GM18520 (cell line): ENCODE measurements around the gene GJA1.
"Not testable (repeated sequence)": the region's sequence is repeated elsewhere in the genome, so short reads cannot be mapped to it uniquely, and the experiment has no call there.

Experiments
- ATAC-seq: cut with Tn5 transposase; IDR thresholded peaks from one replicate; pipeline ENCODE4 v1.9.1; 2021; ENCODE audit not compliant: unreplicated experiment

The GJA1 gene

DNA sequence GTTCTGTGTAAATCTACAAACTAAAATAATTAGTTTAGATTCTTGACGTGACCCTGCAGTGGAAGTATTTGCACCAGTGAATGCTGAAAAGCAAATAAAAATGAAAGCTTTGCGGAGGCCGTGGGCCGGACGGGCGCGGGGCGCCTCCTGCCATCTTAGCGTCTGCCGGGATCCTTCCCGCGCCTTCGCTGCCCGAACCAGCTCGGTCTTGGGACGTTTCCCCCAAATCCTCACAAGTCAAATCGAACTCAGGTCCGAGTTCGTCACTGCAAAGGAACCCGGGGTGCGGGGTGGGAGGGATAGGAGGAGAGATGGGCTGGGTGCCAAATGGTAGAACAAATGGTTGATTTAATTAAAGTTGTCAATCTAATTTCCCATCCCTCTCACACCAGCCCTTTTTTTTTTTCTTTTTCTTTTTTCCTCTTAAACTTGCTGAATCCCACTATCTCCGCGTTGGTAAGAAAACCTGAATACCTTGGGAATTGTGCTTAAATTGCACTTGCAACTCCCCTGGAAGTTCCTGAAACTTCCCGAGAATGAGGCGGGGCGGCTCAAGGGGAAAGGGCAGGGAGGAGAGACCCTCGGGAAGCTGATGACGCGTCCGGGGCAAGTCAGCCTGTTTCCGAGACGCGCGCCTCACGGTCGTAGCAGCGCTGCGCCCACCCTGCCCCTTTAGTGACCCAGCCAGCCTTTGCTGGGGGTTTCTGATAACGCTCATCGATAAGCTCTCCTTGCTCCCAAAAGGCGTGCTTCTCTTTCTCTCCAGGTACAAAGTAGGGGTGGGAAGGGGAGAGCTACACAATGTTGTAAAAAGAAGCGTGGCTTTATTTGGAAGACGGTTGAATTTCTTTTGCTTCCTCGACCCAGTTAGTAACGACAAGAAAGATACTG lies 1.8 kb downstream of the GJA1 start:
- no peak for ATAC-seq

DNA sequence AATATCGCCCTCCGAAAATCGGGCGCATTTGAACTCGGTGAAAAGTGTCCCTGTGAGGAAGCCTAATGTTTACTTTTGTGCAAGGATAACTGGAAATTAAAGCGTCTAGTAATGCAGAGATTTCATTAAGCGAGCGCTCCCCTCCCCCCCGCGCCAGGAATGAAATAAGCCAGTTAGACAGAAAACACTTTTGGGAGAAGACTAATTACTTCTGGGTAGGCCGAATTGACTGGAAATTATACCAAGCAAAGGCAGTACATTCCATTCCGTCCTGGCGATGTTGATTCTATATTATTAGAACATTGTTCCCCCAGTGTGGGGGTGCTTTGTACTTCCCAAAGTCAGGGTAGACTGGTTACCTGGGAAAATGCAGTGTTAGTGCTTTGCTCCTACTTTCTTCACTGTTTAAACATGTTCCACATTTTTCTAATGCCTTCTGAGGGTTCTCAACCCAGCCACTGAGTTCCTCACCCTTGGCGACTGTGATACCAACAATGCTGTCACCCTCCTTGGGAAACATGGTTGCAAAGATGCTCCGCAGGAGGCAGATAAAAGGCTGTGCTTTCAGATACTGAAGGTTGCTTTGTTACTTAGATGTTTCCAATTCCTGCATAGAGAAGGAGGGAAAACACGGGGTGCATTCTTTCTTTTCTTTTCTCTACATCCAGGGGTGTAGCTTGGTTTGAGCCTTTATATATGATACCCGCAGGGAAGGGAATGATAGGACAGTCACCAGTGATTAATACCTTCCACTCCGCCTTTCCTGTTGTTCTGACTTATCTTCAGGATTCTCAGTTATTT lies 2.6 kb downstream of the GJA1 start:
- no peak for ATAC-seq

DNA sequence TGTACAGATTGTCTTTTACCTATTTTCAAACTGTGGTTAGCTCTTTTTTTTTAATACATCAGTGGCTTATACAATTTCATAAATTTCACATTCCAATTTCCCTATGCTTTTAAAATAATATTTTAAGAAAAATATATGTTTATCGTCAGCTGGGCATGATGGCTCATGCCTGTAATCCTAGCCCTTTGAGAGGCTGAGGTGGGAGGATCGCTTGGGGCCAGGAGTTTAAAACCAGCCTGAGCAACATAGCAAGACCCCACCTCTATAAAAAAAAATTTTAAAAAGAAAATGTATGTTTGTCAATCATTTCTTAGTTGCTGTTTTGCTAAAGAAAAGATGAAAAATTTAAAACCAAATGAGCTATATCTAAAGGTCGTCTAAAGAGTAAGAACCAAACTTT lies 3.4 kb downstream of the GJA1 start:
- ATAC-seq, result no peak

- ATAC-seq, result no peak
Observed at GRCh38 chr6:121439475-121439874, 4.0 kb downstream of the GJA1 start.

DNA sequence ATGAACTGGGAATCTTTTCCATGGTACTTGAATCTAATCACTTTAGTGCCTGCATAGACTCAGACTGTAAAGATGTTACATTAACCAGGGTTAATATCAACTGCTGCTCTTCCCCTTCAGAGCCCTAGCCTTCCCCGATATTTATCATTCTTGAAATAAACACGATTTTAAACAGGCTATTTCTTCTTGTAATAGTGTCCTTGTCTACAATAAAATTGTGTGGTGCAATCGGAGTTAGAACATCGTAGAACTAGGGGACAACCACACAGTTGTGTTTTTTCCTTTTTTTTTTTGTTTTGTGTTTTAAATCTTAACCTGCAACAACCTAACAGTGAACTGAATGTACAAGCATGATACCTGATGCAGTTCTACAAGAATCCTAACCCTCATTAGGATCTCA lies 4.5 kb downstream of the GJA1 start:
- ATAC-seq, result no peak

DNA sequence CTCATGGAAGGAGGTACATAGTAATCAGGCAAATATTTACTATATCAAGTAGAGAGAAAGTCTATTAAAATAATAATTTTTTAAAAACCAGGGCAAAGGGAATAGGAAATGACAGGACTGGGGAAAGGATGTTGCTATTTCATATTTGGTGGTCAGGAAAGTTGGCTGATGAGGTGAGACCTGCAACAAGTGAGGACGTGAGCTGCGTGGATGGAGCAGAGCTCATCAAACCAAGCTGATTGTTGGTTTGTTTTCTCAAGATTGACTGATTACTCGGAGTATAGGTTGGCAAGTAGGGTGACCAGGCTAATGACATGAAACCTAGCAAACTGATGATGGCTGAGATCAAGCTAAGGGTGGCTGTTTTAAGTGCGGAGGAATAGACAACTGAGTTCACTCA lies 6.0 kb downstream of the GJA1 start:
- ATAC-seq, result no peak

- no peak for ATAC-seq
Observed at GRCh38 chr6:121442576-121442975, 7.1 kb downstream of the GJA1 start.

DNA sequence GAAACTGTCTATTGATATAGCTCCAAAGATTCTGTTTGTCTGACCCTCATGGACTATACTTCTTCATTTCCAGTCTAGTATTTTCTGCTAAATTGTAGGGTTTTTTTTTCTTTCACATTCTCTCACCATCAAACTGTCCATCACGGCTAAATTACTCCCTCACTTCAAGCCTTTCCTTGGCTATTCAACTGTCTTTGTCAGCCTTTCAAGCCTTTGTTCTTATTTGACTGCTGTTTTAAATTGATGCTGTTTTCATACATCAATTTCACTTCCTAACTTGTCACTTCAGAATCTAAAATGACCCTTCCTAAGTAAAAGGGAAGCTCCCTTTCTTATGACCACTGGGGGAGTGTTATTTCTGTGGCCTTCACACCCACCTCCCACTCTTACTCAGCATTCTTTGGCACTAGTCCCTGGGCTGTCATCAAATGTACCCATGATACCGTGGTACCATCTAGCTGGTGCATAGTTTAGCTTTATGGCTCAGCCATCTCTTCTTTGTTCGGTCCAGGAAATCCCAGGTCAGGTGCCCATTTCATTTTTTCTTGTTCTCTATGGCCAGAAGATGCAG lies 8.6 kb downstream of the GJA1 start:
- no peak for ATAC-seq

GRCh38 chr6:121446705-121447104 lies 11.3 kb downstream of the GJA1 start:
- ATAC-seq, result not testable (repeated sequence)

DNA sequence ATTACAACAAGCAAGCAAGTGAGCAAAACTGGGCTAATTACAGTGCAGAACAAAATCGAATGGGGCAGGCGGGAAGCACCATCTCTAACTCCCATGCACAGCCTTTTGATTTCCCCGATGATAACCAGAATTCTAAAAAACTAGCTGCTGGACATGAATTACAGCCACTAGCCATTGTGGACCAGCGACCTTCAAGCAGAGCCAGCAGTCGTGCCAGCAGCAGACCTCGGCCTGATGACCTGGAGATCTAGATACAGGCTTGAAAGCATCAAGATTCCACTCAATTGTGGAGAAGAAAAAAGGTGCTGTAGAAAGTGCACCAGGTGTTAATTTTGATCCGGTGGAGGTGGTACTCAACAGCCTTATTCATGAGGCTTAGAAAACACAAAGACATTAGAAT lies 12.3 kb downstream of the GJA1 start:
- ATAC-seq, result not testable (repeated sequence)

DNA sequence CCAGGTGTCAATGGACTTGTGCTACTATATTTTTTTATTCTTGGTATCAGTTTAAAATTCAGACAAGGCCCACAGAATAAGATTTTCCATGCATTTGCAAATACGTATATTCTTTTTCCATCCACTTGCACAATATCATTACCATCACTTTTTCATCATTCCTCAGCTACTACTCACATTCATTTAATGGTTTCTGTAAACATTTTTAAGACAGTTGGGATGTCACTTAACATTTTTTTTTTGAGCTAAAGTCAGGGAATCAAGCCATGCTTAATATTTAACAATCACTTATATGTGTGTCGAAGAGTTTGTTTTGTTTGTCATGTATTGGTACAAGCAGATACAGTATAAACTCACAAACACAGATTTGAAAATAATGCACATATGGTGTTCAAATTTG lies 13.1 kb downstream of the GJA1 start:
- not testable (repeated sequence) for ATAC-seq

- ATAC-seq, result no peak
Observed at GRCh38 chr6:121449331-121449730, 13.9 kb downstream of the GJA1 start.

DNA sequence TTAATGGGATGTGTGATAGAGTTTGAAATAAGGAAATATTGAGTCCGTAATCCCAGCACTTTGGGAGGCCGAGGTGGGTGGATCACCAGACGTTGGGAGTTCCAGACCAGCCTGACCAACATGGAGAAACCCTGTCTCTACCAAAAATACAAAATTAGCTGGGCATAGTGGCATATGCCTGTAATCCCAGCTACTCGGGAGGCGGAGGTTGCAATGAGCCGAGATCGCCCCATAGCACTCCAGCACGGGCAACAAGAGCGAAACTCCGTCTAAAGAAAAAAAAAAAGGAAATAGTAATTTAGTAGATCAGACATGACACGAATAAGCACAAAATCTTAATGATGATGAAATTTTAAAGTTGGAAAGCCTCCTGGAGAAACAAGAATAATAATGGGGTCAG lies 14.8 kb downstream of the GJA1 start:
- no peak for ATAC-seq

- no peak for ATAC-seq
Observed at GRCh38 chr6:121451250-121451649, 15.8 kb downstream of the GJA1 start.

- ATAC-seq, result no peak
Observed at GRCh38 chr6:121453191-121453590, 17.7 kb downstream of the GJA1 start.

GRCh38 chr6:121460170-121460569 lies 24.7 kb downstream of the GJA1 start:
- no peak for ATAC-seq

- no peak for ATAC-seq
Observed at GRCh38 chr6:121463087-121463486, 27.6 kb downstream of the GJA1 start.

DNA sequence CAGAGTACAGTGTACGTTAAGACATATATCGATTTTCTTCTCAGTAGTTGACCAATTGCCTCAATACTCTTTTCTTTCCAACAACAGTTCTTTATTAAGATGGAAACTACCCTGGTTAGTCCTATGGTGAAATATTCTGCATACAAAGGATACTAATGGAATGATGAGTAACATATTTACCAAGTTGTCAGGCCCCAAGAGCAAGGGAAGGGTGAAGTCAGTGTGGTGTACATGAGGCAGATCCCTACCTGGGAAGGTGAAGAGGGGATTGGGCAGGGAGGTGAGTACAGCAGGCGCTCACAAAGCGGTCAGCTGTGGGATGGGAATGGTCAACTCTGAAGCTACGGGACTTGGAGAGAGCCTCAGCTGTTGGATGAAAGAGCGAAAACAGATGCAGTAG lies 29.7 kb downstream of the GJA1 start:
- ATAC-seq, result no peak

DNA sequence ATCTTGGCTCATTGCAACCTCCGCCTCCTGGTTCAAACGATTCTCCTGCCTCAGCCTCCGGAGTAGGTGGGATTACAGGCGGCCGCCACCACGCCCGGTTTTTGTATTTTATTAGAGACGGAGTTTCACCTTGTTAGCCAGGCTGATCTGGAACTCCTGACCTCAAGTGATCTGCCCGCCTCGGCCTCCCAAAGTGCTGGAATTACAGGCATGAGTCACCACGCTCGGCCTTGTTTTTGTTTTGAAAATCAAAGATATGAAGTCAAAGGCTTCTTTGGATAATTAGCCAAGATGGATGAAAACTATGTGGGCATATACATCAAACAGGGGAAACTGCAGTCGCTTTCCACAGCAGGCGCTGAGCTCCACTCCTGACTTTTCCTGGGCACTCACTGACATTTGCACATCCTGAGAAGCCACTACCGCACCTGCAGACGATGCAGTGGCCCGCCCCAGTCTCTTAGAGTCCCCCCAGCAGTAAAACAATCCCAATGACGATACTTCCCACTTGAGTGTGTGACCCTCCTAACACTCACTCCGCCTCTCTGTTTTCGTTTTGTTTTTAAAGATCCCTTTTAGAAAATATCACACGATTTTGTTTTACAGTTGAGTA lies 44.1 kb downstream of the GJA1 start:
- no peak for ATAC-seq

DNA sequence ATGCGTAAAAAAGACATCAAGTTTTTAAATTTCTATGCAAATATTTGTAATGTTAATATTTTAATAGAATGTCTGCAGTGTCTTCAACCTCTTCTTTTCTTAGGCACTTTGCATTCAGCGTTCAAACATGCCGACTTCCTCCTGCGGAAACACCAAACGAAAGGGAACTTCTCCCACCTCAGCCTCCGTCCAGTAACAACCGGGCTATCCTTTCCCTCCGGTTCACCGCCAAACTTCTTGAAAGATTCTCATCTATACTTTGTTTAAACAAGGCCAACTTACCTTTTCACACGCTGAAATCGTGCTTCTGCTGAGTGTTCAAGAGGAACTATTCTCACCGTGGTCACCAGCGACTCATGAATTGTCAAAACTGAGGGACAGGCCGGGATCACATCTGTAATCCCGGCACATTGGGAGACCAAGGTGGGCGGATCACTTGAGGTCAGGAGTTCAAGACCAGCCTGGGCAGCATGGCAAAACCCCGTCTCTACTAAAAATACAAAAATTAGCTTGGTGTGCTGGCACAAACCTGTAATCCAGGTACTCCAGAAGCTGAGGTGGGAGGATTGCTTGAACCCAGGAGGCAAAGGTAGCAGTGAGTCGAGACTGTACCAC lies 44.8 kb downstream of the GJA1 start:
- no peak for ATAC-seq
